Effector memory CD4-positive, alpha-beta T cell (primary cell): ENCODE measurements around the gene MYO10.
"Not testable (repeated sequence)": the region's sequence is repeated elsewhere in the genome, so short reads cannot be mapped to it uniquely, and the experiment has no call there.

Source experiments
- DNase-seq, 3 donors: peaks; one replicate each; pipeline ENCODE4 v3.0.0-alpha.2; 2020
- H3K27ac ChIP-seq: 2 replicates; pipeline ENCODE4 v1.7.0; 2013; ENCODE audit warnings: mild to moderate bottlenecking, low read length, moderate library complexity; ENCODE audit not compliant: insufficient read depth, poor library complexity, severe bottlenecking
- H3K27me3 ChIP-seq: replicated peaks from 2 replicates; pipeline ENCODE4 v1.7.0; 2013; ENCODE audit warnings: mild to moderate bottlenecking, low read length; ENCODE audit not compliant: insufficient read depth, control insufficient read depth, poor library complexity, severe bottlenecking
- H3K36me3 ChIP-seq: 2 replicates; pipeline ENCODE4 v1.7.0; 2013; ENCODE audit warnings: mild to moderate bottlenecking, low read length, moderate library complexity; ENCODE audit not compliant: control insufficient read depth, insufficient read depth
- H3K4me1 ChIP-seq: 2 replicates; pipeline ENCODE4 v1.7.0; 2013; ENCODE audit warnings: low read length, mild to moderate bottlenecking; ENCODE audit not compliant: control insufficient read depth, insufficient read depth, poor library complexity, severe bottlenecking
- H3K4me3 ChIP-seq: 2 replicates; pipeline ENCODE4 v1.7.0; 2013; ENCODE audit warnings: low read length, low read depth, mild to moderate bottlenecking; ENCODE audit not compliant: insufficient read depth, poor library complexity, severe bottlenecking
- H3K9me3 ChIP-seq: 2 replicates; pipeline ENCODE4 v1.7.0; 2013; ENCODE audit warnings: mild to moderate bottlenecking, low read length, moderate library complexity; ENCODE audit not compliant: control insufficient read depth

The MYO10 gene

GRCh38 chr5:16660982-16661381, 275.1 kb downstream of the MYO10 start:
- H3K27ac ChIP-seq: no peak overlapping the region
- H3K27me3 ChIP-seq: no peaks in the 10 kb centered on the region
- H3K36me3 ChIP-seq: no peaks in the 10 kb centered on the region
- H3K9me3 ChIP-seq: no peaks in the 10 kb centered on the region
- H3K4me3 ChIP-seq: no peak overlapping the region
- no peaks in the 10 kb centered on the region for H3K4me1 ChIP-seq
- no peak for DNase-seq

- Histone ChIP-seq H3K27ac (no peak overlapping the region), H3K4me1 (no peaks in the 10 kb centered on the region), H3K9me3 (no peaks in the 10 kb centered on the region), H3K36me3 (no peaks in the 10 kb centered on the region), H3K27me3 (no peaks in the 10 kb centered on the region), H3K4me3 (no peak overlapping the region)
- DNase-seq: no peak
These were observed 276.6 kb downstream of the MYO10 start for GRCh38 chr5:16659536-16659935.

GRCh38 chr5:16656561-16657191, 279.4 kb downstream of the MYO10 start:
- Histone ChIP-seq H3K9me3 (no peaks in the 10 kb centered on the region), H3K27me3 (no peaks in the 10 kb centered on the region), H3K4me1 (no peaks in the 10 kb centered on the region), H3K36me3 (no peaks in the 10 kb centered on the region), H3K4me3 (no peak overlapping the region), H3K27ac (no peak overlapping the region)
- no peak for DNase-seq

GRCh38 chr5:16654647-16655334, 281.3 kb downstream of the MYO10 start:
- Histone ChIP-seq H3K4me1 (no peaks in the 10 kb centered on the region), H3K36me3 (no peaks in the 10 kb centered on the region), H3K9me3 (no peaks in the 10 kb centered on the region), H3K27ac (no peak overlapping the region), H3K27me3 (no peaks in the 10 kb centered on the region), H3K4me3 (no peak overlapping the region)
- DNase-seq: no peak

- H3K27ac ChIP-seq, H3K36me3 ChIP-seq, H3K4me1 ChIP-seq, H3K9me3 ChIP-seq, H3K4me3 ChIP-seq, DNase-seq, H3K27me3 ChIP-seq: not testable (repeated sequence)
These were observed 287.3 kb downstream of the MYO10 start for GRCh38 chr5:16648739-16649138.

GRCh38 chr5:16644301-16644889, 291.7 kb downstream of the MYO10 start:
- DNase-seq: no peak
- no peak overlapping the region for H3K4me3 ChIP-seq
- H3K36me3 ChIP-seq: no peaks in the 10 kb centered on the region
- no peaks in the 10 kb centered on the region for H3K9me3 ChIP-seq
- H3K27ac ChIP-seq: no peak overlapping the region
- H3K27me3 ChIP-seq: no peaks in the 10 kb centered on the region
- H3K4me1 ChIP-seq: no peaks in the 10 kb centered on the region

GRCh38 chr5:16642867-16643266, 293.2 kb downstream of the MYO10 start:
- no peak overlapping the region for H3K4me3 ChIP-seq
- no peak overlapping the region for H3K27ac ChIP-seq
- no peaks in the 10 kb centered on the region for H3K4me1 ChIP-seq
- no peaks in the 10 kb centered on the region for H3K9me3 ChIP-seq
- no peaks in the 10 kb centered on the region for H3K27me3 ChIP-seq
- no peaks in the 10 kb centered on the region for H3K36me3 ChIP-seq
- DNase-seq: no peak

GRCh38 chr5:16639206-16639605, 296.9 kb downstream of the MYO10 start:
- Histone ChIP-seq H3K9me3 (no peaks in the 10 kb centered on the region), H3K4me3 (no peak overlapping the region), H3K27me3 (no peaks in the 10 kb centered on the region), H3K4me1 (no peaks in the 10 kb centered on the region), H3K36me3 (no peaks in the 10 kb centered on the region), H3K27ac (no peak overlapping the region)
- no peak for DNase-seq

GRCh38 chr5:16628376-16628775, 307.7 kb downstream of the MYO10 start:
- Histone ChIP-seq H3K4me3 (no peak overlapping the region), H3K36me3 (no peaks in the 10 kb centered on the region), H3K27me3 (no peaks in the 10 kb centered on the region), H3K27ac (no peak overlapping the region), H3K9me3 (no peaks in the 10 kb centered on the region), H3K4me1 (peaks cover 10% of the 10 kb centered on the region)
- DNase-seq: no peak

GRCh38 chr5:16626696-16627264, 309.3 kb downstream of the MYO10 start:
- Histone ChIP-seq H3K36me3 (no peaks in the 10 kb centered on the region), H3K27ac (no peak overlapping the region), H3K4me1 (peaks cover 10% of the 10 kb centered on the region), H3K4me3 (no peak overlapping the region), H3K27me3 (no peaks in the 10 kb centered on the region), H3K9me3 (no peaks in the 10 kb centered on the region)
- DNase-seq: no peak
